H1 (cell line): ENCODE measurements around the gene UFSP2. TPM values are rescaled to one million over a fixed set of nuclear protein-coding genes. Genes with fewer than 3 reads are reported as not detected.
"Not testable (repeated sequence)": the region's sequence is repeated elsewhere in the genome, so short reads cannot be mapped to it uniquely, and the experiment has no call there.

Experiments
- CTCF ChIA-PET: fragments of 300-600 bp; sonication (Branson Sonifier 250); formaldehyde crosslinking; loops from one replicate; lab custom pipeline; 2021; ENCODE audit not compliant: partially characterized antibody; lab: Charles Lee
- POLR2A ChIA-PET: fragments of 300-600 bp; sonication (Branson Sonifier 250); formaldehyde crosslinking; loops from one replicate; lab custom pipeline; 2021; ENCODE audit warnings: inconsistent platforms; ENCODE audit not compliant: partially characterized antibody; lab: Charles Lee
- DNase-seq, 2 experiments: peaks; one replicate each; pipeline versions ENCODE4 v3.0.0 to v3.0.0-alpha.2; 2010 to 2022; ENCODE audit warnings: low spot score in 2 of 2, low read depth in 1 of 2, mixed read lengths in 1 of 2
- FAIRE-seq: peaks from 2 replicates; lab custom pipeline; 2011; peaks lifted over from hg19 to GRCh38; lab: Jason Lieb, UNC
- H2AFZ ChIP-seq: 2 replicates; pipeline ENCODE4 v1.8.1; 2012; ENCODE audit warnings: low read length, inconsistent platforms
- H2AK5ac ChIP-seq: 2 replicates; pipeline ENCODE4 v1.6.1; 2013; ENCODE audit warnings: low read depth, low read length
- H2BK120ac ChIP-seq: replicated peaks from 2 replicates; pipeline ENCODE3; 2013; ENCODE audit warnings: low read depth, low read length, inconsistent platforms
- H2BK12ac ChIP-seq: 2 replicates; pipeline ENCODE4 v1.6.1; 2013; ENCODE audit warnings: low read depth, low read length
- H2BK15ac ChIP-seq: 2 replicates; pipeline ENCODE4 v1.6.1; 2013; ENCODE audit warnings: low read length
- H2BK20ac ChIP-seq: 2 replicates; pipeline ENCODE4 v1.6.1; 2013; ENCODE audit warnings: low read length
- H2BK5ac ChIP-seq: 2 replicates; pipeline ENCODE4 v1.6.1; 2013; ENCODE audit warnings: low read depth, low read length
- H3K14ac ChIP-seq: 2 replicates; pipeline ENCODE4 v1.6.1; 2013; ENCODE audit warnings: inconsistent platforms; ENCODE audit not compliant: insufficient read length
- H3K18ac ChIP-seq: 2 replicates; pipeline ENCODE4 v1.6.1; 2013; ENCODE audit warnings: low read length; ENCODE audit errors: extremely low read depth
- H3K23ac ChIP-seq: 2 replicates; pipeline ENCODE4 v1.6.1; 2013; ENCODE audit warnings: inconsistent platforms; ENCODE audit not compliant: insufficient read length
- H3K23me2 ChIP-seq: 2 replicates; pipeline ENCODE4 v1.6.1; 2013; ENCODE audit warnings: low read depth, low read length
- H3K27ac ChIP-seq: 2 replicates; pipeline ENCODE4 v1.6.1; 2011; ENCODE audit warnings: low read depth, low read length, inconsistent platforms
- H3K27me3 ChIP-seq, 4 experiments: replicated peaks in 1 of 4; 1 replicate in 1 of 4; 2 replicates in 3 of 4; pipeline versions ENCODE4 v1.6.1 to v1.8.1; 2011 to 2013; ENCODE audit warnings: low read length in 3 of 4, mild to moderate bottlenecking in 3 of 4, inconsistent platforms in 2 of 4, mixed read lengths in 2 of 4, moderate library complexity in 1 of 4; ENCODE audit not compliant: control insufficient read depth in 3 of 4, insufficient read depth in 3 of 4; ENCODE audit errors: extremely low read depth in 1 of 4
- H3K36me3 ChIP-seq, 4 experiments: 2 replicates each; pipeline versions ENCODE4 v1.6.1 to v1.8.1; 2011 to 2013; ENCODE audit warnings: mild to moderate bottlenecking in 4 of 4, low read length in 3 of 4, moderate library complexity in 2 of 4, control low read depth in 1 of 4, inconsistent platforms in 1 of 4; ENCODE audit not compliant: insufficient read depth in 4 of 4, control insufficient read depth in 2 of 4
- H3K4ac ChIP-seq: replicated peaks from 2 replicates; pipeline ENCODE3; 2013; ENCODE audit warnings: low read length, low read depth, mixed read lengths, inconsistent platforms; ENCODE audit not compliant: insufficient read length
- H3K4me1 ChIP-seq, 4 experiments: replicated peaks in 1 of 4; 1 replicate in 1 of 4; 2 replicates in 3 of 4; pipeline versions ENCODE4 v1.6.1 to v1.8.1; 2011 to 2013; ENCODE audit warnings: low read length in 3 of 4, inconsistent platforms in 2 of 4, mixed read lengths in 1 of 4; ENCODE audit not compliant: insufficient read depth in 4 of 4, control insufficient read depth in 3 of 4
- H3K4me2 ChIP-seq, 2 experiments: 2 replicates each; pipeline versions ENCODE4 v1.6.1 to v1.8.1; 2011 to 2013; ENCODE audit warnings: low read depth in 2 of 2, low read length in 2 of 2, control low read depth in 1 of 2, inconsistent platforms in 1 of 2, mild to moderate bottlenecking in 1 of 2; ENCODE audit not compliant: insufficient read depth in 1 of 2
- H3K4me3 ChIP-seq, 4 experiments: fragments of 200-600, 300-600 bp in 1 of 4; sonication (generic), shearing (Covaris generic), sonication (Bioruptor Twin) in 1 of 4; 2 replicates each; pipeline versions ENCODE4 v1.5.1 to v1.8.1; 2011 to 2016; ENCODE audit warnings: low read length in 4 of 4, low read depth in 3 of 4, control low read depth in 2 of 4, inconsistent platforms in 2 of 4, mild to moderate bottlenecking in 2 of 4, mixed read lengths in 1 of 4, moderate library complexity in 1 of 4; ENCODE audit not compliant: insufficient read depth in 2 of 4; ENCODE audit errors: extremely low read depth in 1 of 4
- H3K56ac ChIP-seq: replicated peaks from 2 replicates; pipeline ENCODE3; 2013; ENCODE audit warnings: low read depth, mild to moderate bottlenecking, mixed read lengths, low read length, inconsistent platforms; ENCODE audit not compliant: insufficient read length
- H3K79me1 ChIP-seq: 2 replicates; pipeline ENCODE4 v1.6.1; 2013; ENCODE audit warnings: low read depth, low read length, control low read depth
- H3K79me2 ChIP-seq, 2 experiments: 2 replicates each; pipeline versions ENCODE4 v1.6.1 to v1.8.1; 2012 to 2013; ENCODE audit warnings: low read length in 2 of 2, mild to moderate bottlenecking in 2 of 2, inconsistent platforms in 1 of 2; ENCODE audit not compliant: insufficient read depth in 2 of 2, control insufficient read depth in 1 of 2
- H3K9ac ChIP-seq, 4 experiments: replicated peaks in 1 of 4; 1 replicate in 1 of 4; 2 replicates in 3 of 4; pipeline versions ENCODE4 v1.6.1 to v1.8.1; 2011 to 2013; ENCODE audit warnings: low read depth in 3 of 4, low read length in 3 of 4, control low read depth in 2 of 4, mild to moderate bottlenecking in 2 of 4, moderate library complexity in 2 of 4, inconsistent platforms in 1 of 4; ENCODE audit errors: extremely low read depth in 1 of 4
- H3K9me3 ChIP-seq, 2 experiments: 2 replicates each; pipeline versions ENCODE4 v1.6.1 to v1.8.1; 2012 to 2013; ENCODE audit warnings: mild to moderate bottlenecking in 2 of 2, moderate library complexity in 2 of 2, control low read depth in 1 of 2, inconsistent platforms in 1 of 2, low read depth in 1 of 2, low read length in 1 of 2, mixed read lengths in 1 of 2; ENCODE audit not compliant: insufficient read depth in 2 of 2
- H4K20me1 ChIP-seq, 2 experiments: replicated peaks in 1 of 2; 2 replicates each; pipeline versions ENCODE3 to v1.8.1; 2011 to 2013; ENCODE audit warnings: inconsistent platforms in 2 of 2, low read length in 2 of 2, mild to moderate bottlenecking in 1 of 2; ENCODE audit not compliant: insufficient read depth in 2 of 2, control insufficient read depth in 1 of 2
- H4K5ac ChIP-seq: 2 replicates; pipeline ENCODE4 v1.6.1; 2013; ENCODE audit warnings: low read length, low read depth, mixed read lengths, inconsistent platforms; ENCODE audit not compliant: insufficient read length
- H4K8ac ChIP-seq: 2 replicates; pipeline ENCODE4 v1.8.0; 2013; ENCODE audit warnings: mild to moderate bottlenecking, moderate library complexity, low read length, inconsistent platforms; ENCODE audit not compliant: insufficient read depth; ENCODE audit errors: extremely low read depth
- H4K91ac ChIP-seq: replicated peaks from 2 replicates; pipeline ENCODE3; 2013; ENCODE audit warnings: low read length, mixed read lengths, inconsistent platforms; ENCODE audit not compliant: insufficient read length
- WGBS, 2 experiments: shearing (Covaris generic) in 1 of 2; methylation state at CpG; one replicate each; pipeline versions ENCODE4 v1.1.6 to v1.1.7; 2013 to 2015; ENCODE audit warnings: low lambda C conversion rate in 2 of 2, mixed read lengths in 2 of 2, inconsistent platforms in 1 of 2, low coverage in 1 of 2, missing lambda C conversion rate in 1 of 2; ENCODE audit not compliant: insufficient replicate concordance in 2 of 2, insufficient coverage in 1 of 2, insufficient read length in 1 of 2; ENCODE audit errors: extremely low coverage in 1 of 2, missing lambda C conversion rate in 1 of 2; 5-methylcytosine and 5-hydroxymethylcytosine counted together
- polyA plus RNA-seq, 7 experiments: library from polyadenylated mRNA; depleted of rRNA in 3 of 7; stranded (reverse) in 5 of 7; unstranded in 2 of 7; fragments of >200 nt in 5 of 7; fragments of 200-250 nt in 2 of 7; gene quantifications; 1 replicate in 5 of 7; 2 replicates in 1 of 7; 4 replicates in 1 of 7; pipeline versions ENCODE4 v1.2.1 to v1.2.3, GENCODE V29; 2011 to 2013; ENCODE audit warnings: missing spikeins in 2 of 7, mixed read lengths in 2 of 7
- total RNA-seq: library from RNA; stranded (reverse); fragmentation: NEBNext Ultra II Directional; extraction: Animal tissue kit (Norgen Biotek cat#: 25700); gene quantifications from 2 replicates; pipeline ENCODE4 v1.2.1, GENCODE V29; 2021

UFSP2 gene
- total and polyA plus RNA-seq, 2 of the 8 experiments (the other 6 are each of a cell fraction or from before 2014, with no cell fraction given) = 22.9 to 26.0 TPM

- H2AK5ac ChIP-seq, H2BK20ac ChIP-seq, H2BK12ac ChIP-seq, H3K23ac ChIP-seq, H3K4me3 ChIP-seq, H3K9me3 ChIP-seq, H3K4ac ChIP-seq, H3K9ac ChIP-seq, H4K20me1 ChIP-seq, H4K5ac ChIP-seq, H2BK120ac ChIP-seq, H3K79me2 ChIP-seq, H3K14ac ChIP-seq, POLR2A ChIA-PET, H3K79me1 ChIP-seq, H2AFZ ChIP-seq, H3K4me1 ChIP-seq, H2BK15ac ChIP-seq, H3K23me2 ChIP-seq, H3K4me2 ChIP-seq, FAIRE-seq, H4K8ac ChIP-seq, H3K18ac ChIP-seq, H3K27ac ChIP-seq, H3K56ac ChIP-seq, H2BK5ac ChIP-seq, H3K27me3 ChIP-seq, DNase-seq, H4K91ac ChIP-seq: not testable (repeated sequence)
- 90% methylated on average over 4 of the region's 6 CpGs; no CpG with 5 or more reads in 1 of the 2 experiments for WGBS, 2 experiments
- H3K36me3 ChIP-seq = peaks cover 0 to 11% (median 3%) of the 10 kb centered on the region in 4 experiments; a peak in 2 of 8 replicates
- CTCF ChIA-PET = interaction anchor here (0.6 to 1.0 kb wide), 3 partner anchors 239 to 432 kb away, joined by 3 read pairs; no protein-coding TSS in a partner anchor
Measured at GRCh38 chr4:185362570-185362969, 63.2 kb downstream of the UFSP2 start.
